Mammary epithelial cell (primary cell): ENCODE measurements around the gene ACVR1.

ENCODE experiments used
- EZH2 ChIP-seq: IDR thresholded peaks from 2 replicates; pipeline ENCODE4 v1.6.1; 2012; ENCODE audit warnings: low read length, inconsistent platforms, borderline replicate concordance
- TF ChIP-seq, protein P1 (sequence below), 2 donors: IDR thresholded peaks in 1 of 2; conservative IDR thresholded peaks in 1 of 2; 2 replicates each; pipeline ENCODE4 v1.5.1; 2011 to 2012; ENCODE audit warnings: inconsistent platforms in 2 of 2, low read length in 2 of 2, mild to moderate bottlenecking in 2 of 2, control low read depth in 1 of 2, low read depth in 1 of 2; ENCODE audit not compliant: insufficient read depth in 1 of 2; ENCODE audit errors: extremely low read depth in 1 of 2

DNA sequence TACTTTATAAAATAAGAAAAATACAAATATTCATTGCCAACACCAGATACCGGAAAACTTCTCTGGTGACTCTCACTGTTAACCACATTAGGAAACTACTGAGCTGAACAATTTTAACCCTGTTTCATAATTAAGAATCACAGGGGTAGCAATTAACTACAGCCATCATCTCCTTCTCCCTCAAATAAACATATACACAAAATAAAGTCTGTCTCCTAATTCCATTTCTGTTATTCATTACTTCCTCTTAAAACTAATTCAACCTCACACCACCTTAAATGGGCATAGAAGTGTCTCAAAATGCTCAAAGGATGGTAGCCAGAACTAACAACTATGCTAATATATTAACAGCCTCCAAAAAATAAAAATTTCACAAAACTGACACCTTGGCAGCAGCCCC lies 60.7 kb downstream of the ACVR1 start:
- TF ChIP-seq, protein P1, sequence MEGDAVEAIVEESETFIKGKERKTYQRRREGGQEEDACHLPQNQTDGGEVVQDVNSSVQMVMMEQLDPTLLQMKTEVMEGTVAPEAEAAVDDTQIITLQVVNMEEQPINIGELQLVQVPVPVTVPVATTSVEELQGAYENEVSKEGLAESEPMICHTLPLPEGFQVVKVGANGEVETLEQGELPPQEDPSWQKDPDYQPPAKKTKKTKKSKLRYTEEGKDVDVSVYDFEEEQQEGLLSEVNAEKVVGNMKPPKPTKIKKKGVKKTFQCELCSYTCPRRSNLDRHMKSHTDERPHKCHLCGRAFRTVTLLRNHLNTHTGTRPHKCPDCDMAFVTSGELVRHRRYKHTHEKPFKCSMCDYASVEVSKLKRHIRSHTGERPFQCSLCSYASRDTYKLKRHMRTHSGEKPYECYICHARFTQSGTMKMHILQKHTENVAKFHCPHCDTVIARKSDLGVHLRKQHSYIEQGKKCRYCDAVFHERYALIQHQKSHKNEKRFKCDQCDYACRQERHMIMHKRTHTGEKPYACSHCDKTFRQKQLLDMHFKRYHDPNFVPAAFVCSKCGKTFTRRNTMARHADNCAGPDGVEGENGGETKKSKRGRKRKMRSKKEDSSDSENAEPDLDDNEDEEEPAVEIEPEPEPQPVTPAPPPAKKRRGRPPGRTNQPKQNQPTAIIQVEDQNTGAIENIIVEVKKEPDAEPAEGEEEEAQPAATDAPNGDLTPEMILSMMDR (conservative IDR thresholded peaks at IDR 0.05 in 1 of 2, IDR thresholded peaks at IDR 0.05 in 1 of 2; ENCODE audit: extremely low read depth in 1 of 2, insufficient read depth in 1 of 2, low read depth in 1 of 2, low read length in 2 of 2): no peak
- no peak for TF ChIP-seq EZH2
